ENCODE results near the gene ARMC5.

ARMC5 gene

GRCh38 chr16:31513126-31513525 lies 53.8 kb downstream of the ARMC5 start:
- Histone ChIP-seq H3K9me3 (no peaks in the 10 kb centered on the region), H3K27ac (no peak overlapping the region), H3K4me3 (no peak overlapping the region), H3K36me3 (no peaks in the 10 kb centered on the region), H3K4me1 (peaks cover 0 to 11% (median 2%) of the 10 kb centered on the region in 4 donors), H3K27me3 (no peaks in the 10 kb centered on the region)
- DNase-seq = no peak
- intact Hi-C loops (cut with DNase I; ENCODE audit: low total_unique reads) = no loop called here
- TF ChIP-seq CTCF (IDR thresholded peaks at IDR 0.05) = no peak

- H3K4me1 ChIP-seq = peaks cover 0 to 10% (median 2%) of the 10 kb centered on the region in 4 donors
- DNase-seq = no peak
- TF ChIP-seq CTCF (IDR thresholded peaks at IDR 0.05) = no peak
- H3K4me3 ChIP-seq = no peak overlapping the region
- no peaks in the 10 kb centered on the region for H3K9me3 ChIP-seq
- no peaks in the 10 kb centered on the region for H3K36me3 ChIP-seq
- no peaks in the 10 kb centered on the region for H3K27me3 ChIP-seq
- intact Hi-C loops (cut with DNase I; ENCODE audit: low total_unique reads) = no loop called here
- H3K27ac ChIP-seq = no peak overlapping the region
Observed at GRCh38 chr16:31513884-31514283, 54.6 kb downstream of the ARMC5 start.
